HEK293T (cell line): ENCODE data around the gene CDC16.

ENCODE experiments used
- FOXA1 ChIP-seq: fragments of 450-650 bp; IDR thresholded peaks from 2 replicates; pipeline ENCODE4 v1.6.1; 2016; ENCODE audit warnings: mild to moderate bottlenecking
- FOXM1 ChIP-seq: fragments of 450-650 bp; IDR thresholded peaks from 2 replicates; pipeline ENCODE4 v1.6.1; 2017; ENCODE audit warnings: mild to moderate bottlenecking, borderline replicate concordance
- SUZ12 ChIP-seq: fragments of 450-650 bp; IDR thresholded peaks from 2 replicates; pipeline ENCODE4 v1.6.1; 2016; ENCODE audit warnings: mild to moderate bottlenecking

GRCh38 chr13:114283576-114283975 is 48.9 kb downstream of the CDC16 start:
- TF ChIP-seq SUZ12 = no peak
- no peak for TF ChIP-seq FOXM1
- TF ChIP-seq FOXA1 = no peak
